ENCODE measurements around the gene AGAP5.
A peak's percentile ranks its signal among the peaks of the same experiment; 100 is the strongest.

AGAP5 gene

DNA sequence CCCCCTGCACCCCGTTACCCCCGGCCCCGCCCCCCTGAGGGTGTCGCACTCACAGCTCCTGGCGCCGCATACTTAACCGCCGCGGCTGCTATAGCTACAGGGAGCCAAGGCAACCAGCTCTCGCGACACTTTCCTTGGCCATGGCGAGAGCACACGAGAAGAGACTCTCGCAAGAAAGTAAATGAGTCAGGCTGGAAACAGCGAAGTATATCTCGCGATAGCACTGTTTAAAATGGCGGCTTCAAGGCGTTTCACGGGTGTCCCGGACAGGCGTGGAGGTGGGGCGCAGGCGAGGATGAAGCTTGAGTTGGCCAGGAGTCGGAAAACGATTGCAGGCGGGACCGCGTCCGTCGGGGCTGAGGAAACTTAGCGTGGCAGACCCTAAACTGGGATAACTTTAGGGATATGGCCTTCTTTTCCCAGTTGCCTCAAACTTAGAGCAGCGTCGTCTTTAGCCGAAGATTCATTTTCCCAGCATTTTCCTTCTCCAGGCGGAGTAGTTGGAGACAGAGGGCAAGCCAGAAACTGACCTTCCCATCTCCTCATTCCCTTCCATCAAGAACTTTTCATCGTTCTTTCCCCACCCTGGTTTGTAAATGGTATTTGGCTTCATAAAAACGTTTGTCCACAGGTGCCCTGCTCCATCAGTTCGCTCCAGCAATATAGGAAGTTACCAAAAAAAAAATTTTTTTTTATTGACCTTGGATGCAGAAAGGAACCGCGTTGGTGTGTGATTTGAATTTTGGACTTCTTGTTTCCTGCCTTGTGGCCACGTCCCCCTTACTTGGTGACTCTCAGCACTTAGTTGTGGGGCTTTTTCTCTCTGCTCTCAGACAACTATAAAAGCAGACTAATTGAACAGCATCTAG, 71.8 kb downstream of the AGAP5 start:
- peak; percentile 76 for DNase-seq (ENCODE audit: low read depth)

DNA sequence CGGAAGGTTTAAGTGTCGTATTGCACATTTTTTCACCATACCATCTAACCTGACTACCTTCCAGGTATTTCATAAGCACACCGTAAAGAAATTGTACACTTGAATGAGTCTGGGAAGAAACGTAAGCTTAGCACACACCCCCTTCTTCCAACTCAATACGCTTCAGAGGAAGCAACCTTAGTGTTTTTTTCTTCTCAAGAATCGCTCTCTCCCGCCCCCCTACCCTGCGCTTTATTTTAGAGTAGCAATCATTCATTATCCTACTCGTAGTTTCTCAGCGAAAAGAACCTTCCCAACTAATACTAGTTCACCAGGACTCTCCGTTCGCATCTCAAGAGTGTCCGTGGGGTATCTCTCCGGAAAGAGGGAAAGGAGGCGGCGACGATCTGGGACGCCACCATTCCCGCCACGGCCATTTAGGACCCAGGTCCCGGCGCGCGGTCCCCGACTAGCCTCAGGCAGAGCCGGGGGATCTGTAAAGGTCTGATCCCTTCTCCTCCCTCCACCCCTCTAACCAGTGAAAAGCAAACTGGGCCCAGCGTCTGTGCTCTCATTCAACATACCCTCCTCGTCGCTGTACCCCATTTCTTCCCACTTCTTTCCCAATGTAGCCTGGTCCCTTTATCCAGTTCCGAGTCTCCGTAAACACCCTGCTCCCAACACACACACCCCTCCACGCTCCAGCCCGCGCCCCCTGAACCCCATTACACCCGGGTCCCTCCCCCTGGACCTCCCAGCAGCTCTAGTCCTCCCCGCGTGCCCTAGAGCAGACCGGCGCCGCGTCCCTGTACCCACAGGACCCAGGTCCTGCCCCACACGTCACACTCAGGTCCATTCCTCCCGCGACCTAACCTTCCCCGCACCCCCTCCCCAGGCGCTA, 72.7 kb downstream of the AGAP5 start:
- no peak for DNase-seq (ENCODE audit: low read depth)
